Esophagus muscularis mucosa (tissue), 4 donors: ENCODE results near the gene SLC38A10. TPM values are rescaled to one million over a fixed set of nuclear protein-coding genes. Genes with fewer than 3 reads are reported as not detected.

ENCODE experiments used
- DNase-seq: peaks from one replicate; pipeline ENCODE4 v3.0.0-alpha.2; 2017; ENCODE audit errors: extremely low spot score
- H3K27ac ChIP-seq, 4 donors: fragments of 200-600 bp; sonication (generic); replicated peaks in 1 of 4; 1 replicate in 3 of 4; 2 replicates in 1 of 4; pipeline ENCODE4 v1.5.1; 2016 to 2019; ENCODE audit warnings: mild to moderate bottlenecking in 1 of 4
- H3K27me3 ChIP-seq, 4 donors: fragments of 200-600 bp; sonication (generic); one replicate each; pipeline versions ENCODE4 v1.5.1 to v1.6.0; 2016 to 2019
- H3K36me3 ChIP-seq, 4 donors: fragments of 200-600 bp; sonication (generic); one replicate each; pipeline ENCODE4 v1.5.1; 2016 to 2019
- H3K4me1 ChIP-seq, 4 donors: fragments of 200-600 bp; sonication (generic); one replicate each; pipeline ENCODE4 v1.5.1; 2016 to 2019
- H3K4me3 ChIP-seq, 4 donors: fragments of 200-600 bp; sonication (generic); 1 replicate in 2 of 4; 2 replicates in 2 of 4; pipeline ENCODE4 v1.5.1; 2016 to 2019; ENCODE audit warnings: mild to moderate bottlenecking in 4 of 4, moderate library complexity in 1 of 4
- H3K9me3 ChIP-seq, 4 donors: fragments of 200-600 bp; sonication (generic); 1 replicate in 3 of 4; 2 replicates in 1 of 4; pipeline ENCODE4 v1.5.1; 2016 to 2019
- EP300 ChIP-seq: sonication (generic); formaldehyde crosslinking; IDR thresholded peaks from one replicate; pipeline ENCODE4 v1.6.1; 2017; ENCODE audit warnings: antibody characterized with exemption
- POLR2A ChIP-seq: fragments of 450-650 bp; IDR thresholded peaks from one replicate; pipeline ENCODE4 v1.6.1; 2017; ENCODE audit warnings: antibody characterized with exemption, moderate library complexity, mild to moderate bottlenecking, low read depth
- POLR2AphosphoS5 ChIP-seq, 2 donors: sonication (generic); formaldehyde crosslinking; IDR thresholded peaks; one replicate each; pipeline ENCODE4 v1.6.1; 2017; ENCODE audit warnings: antibody characterized with exemption in 2 of 2
- WGBS: methylation state at CpG from one replicate; pipeline ENCODE4 v1.1.5; 2018; 5-methylcytosine and 5-hydroxymethylcytosine counted together
- intact Hi-C: fragments of 100-400 bp; cut with DNase I; formaldehyde crosslinking; loops from one replicate; pipeline ENCODE4 v1.15.1; 2023
- total RNA-seq, 4 donors: library from RNA; depleted of rRNA; stranded (reverse); fragments of >200 nt; gene quantifications; one replicate each; pipeline versions ENCODE4 v1.1.0 to v1.2.1, GENCODE V29; 2016
- TF ChIP-seq, protein P1 (sequence below), 3 experiments: fragments of 200-600 bp in 2 of 3; fragments of 450-650 bp in 1 of 3; sonication (generic) in 2 of 3; IDR thresholded peaks; one replicate each; pipeline ENCODE4 v1.5.1; 2017 to 2019; ENCODE audit warnings: antibody characterized with exemption in 3 of 3, mild to moderate bottlenecking in 2 of 3, moderate library complexity in 1 of 3

The SLC38A10 gene
- total RNA-seq, 4 donors from 2014 or later, result 78.0 to 103 (median 93.4) TPM

DNA sequence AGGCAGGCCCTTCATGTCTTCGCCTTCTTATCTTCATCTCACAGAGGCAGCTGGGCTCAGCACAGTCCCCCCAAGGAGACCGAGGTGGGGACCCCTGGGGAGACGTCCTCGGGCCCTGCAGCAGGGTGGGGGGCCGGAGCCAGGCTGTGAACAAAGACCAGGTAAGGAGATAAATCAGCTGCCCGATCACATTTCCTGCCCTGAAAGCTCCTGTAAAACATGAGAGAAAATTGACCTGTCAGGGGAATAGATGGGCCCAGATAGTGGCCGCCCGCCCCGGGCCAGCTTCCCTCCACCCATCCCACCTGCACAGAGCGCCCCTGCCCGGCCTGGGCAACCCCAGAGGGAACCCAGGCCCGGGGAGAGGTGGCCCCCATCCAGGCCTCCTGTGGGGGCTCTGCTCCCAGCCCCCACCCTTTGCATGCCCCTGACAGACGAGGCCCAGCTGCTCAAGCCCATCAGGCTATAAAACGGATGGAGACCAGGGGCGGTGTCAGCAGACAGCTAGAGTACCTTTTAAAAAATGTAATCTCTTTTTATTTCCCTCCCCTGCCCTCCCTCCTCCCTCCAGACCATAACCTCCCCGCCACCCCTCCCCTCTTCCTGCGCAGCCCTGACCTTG is 18.8 kb upstream of the SLC38A10 start:
- 93% methylated on average over 11 of the region's 17 CpGs for WGBS
- no peaks in the 10 kb centered on the region for H3K9me3 ChIP-seq
- TF ChIP-seq POLR2A (no peak), POLR2AphosphoS5 (IDR thresholded peaks at IDR 0.05) (no peak), EP300 (no peak)
- TF ChIP-seq, protein P1, sequence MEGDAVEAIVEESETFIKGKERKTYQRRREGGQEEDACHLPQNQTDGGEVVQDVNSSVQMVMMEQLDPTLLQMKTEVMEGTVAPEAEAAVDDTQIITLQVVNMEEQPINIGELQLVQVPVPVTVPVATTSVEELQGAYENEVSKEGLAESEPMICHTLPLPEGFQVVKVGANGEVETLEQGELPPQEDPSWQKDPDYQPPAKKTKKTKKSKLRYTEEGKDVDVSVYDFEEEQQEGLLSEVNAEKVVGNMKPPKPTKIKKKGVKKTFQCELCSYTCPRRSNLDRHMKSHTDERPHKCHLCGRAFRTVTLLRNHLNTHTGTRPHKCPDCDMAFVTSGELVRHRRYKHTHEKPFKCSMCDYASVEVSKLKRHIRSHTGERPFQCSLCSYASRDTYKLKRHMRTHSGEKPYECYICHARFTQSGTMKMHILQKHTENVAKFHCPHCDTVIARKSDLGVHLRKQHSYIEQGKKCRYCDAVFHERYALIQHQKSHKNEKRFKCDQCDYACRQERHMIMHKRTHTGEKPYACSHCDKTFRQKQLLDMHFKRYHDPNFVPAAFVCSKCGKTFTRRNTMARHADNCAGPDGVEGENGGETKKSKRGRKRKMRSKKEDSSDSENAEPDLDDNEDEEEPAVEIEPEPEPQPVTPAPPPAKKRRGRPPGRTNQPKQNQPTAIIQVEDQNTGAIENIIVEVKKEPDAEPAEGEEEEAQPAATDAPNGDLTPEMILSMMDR (IDR thresholded peaks at IDR 0.05), result no peak
- intact Hi-C loops, result no loop called here
- no peak overlapping the region for H3K27ac ChIP-seq
- DNase-seq, result no peak
- no peaks in the 10 kb centered on the region for H3K36me3 ChIP-seq
- H3K4me3 ChIP-seq, result no peak overlapping the region
- H3K27me3 ChIP-seq, result no peaks in the 10 kb centered on the region
- H3K4me1 ChIP-seq, result peaks cover 13 to 19% (median 17%) of the 10 kb centered on the region in 4 donors

DNA sequence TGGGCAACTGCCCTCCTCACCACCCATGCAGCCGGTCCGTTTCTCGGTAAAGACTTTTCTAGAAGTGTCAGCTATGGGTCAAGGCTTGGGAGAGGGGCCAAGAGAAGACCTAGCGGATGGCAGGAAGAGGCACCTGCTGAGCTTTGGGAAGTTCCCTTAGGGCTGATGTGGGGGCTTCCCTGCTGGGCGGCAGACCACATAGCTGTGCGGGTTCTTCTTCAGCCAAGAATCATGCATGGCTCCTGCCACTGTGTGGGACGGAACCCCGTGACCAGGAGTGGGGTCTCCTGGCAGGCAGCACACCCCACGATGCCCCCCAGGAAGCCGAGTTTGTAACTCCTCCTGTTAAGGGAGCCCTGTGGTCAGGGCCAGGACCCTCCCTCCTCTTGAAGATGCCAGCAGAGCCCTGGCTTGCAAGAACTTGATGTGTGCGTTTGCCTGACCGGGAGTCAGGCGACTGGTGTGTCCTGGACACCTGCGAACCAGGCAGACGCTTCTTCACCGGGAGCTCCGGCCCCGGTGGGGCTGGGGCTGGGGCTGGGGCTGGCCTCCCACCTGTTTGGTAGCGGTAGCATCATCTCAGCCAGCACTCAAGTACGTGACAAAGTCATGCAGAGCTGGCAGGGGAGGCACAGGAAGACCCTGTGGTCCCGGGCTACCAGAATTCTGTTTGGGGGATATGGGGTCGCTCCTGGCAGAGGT is 17.7 kb upstream of the SLC38A10 start:
- DNase-seq, result no peak
- TF ChIP-seq POLR2A (no peak), POLR2AphosphoS5 (IDR thresholded peaks at IDR 0.05) (no peak), EP300 (no peak)
- TF ChIP-seq, protein P1 (IDR thresholded peaks at IDR 0.05), result no peak
- Histone ChIP-seq H3K9me3 (no peaks in the 10 kb centered on the region), H3K27me3 (no peaks in the 10 kb centered on the region), H3K4me1 (peaks cover 22 to 29% (median 26%) of the 10 kb centered on the region in 4 donors), H3K27ac (no peak overlapping the region), H3K4me3 (no peak overlapping the region), H3K36me3 (no peaks in the 10 kb centered on the region)
- 94% methylated on average over 14 of the region's 22 CpGs for WGBS
- intact Hi-C loops, result no loop called here

DNA sequence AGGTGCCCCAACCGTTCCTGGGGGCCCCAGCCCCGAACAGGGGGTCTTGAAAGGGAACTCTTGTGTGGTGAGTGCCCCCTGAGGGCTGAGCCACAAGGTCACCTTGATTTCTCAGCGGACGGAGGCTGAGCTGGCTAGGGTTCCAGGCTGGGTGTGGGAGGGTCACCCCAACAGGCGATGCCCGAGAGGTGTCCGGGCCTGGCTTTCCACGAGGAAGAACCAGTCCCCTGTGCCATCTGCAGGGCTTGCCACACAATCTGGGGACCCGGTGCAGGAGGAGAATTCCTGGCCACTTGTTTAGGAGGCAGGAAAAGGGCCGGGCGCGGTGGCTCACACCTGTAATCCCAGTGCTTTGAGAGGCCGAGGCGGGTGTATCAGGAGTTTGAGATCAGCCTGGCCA is 16.8 kb upstream of the SLC38A10 start:
- Histone ChIP-seq H3K4me1 (peaks cover 22 to 29% (median 26%) of the 10 kb centered on the region in 4 donors), H3K36me3 (no peaks in the 10 kb centered on the region), H3K27ac (no peak overlapping the region), H3K4me3 (no peak overlapping the region), H3K9me3 (no peaks in the 10 kb centered on the region), H3K27me3 (no peaks in the 10 kb centered on the region)
- WGBS, result 98% methylated on average over 12 of the region's 14 CpGs
- TF ChIP-seq POLR2AphosphoS5 (IDR thresholded peaks at IDR 0.05) (no peak), POLR2A (no peak), EP300 (no peak)
- TF ChIP-seq, protein P1 (IDR thresholded peaks at IDR 0.05), result no peak
- no peak for DNase-seq
- intact Hi-C loops, result no loop called here

DNA sequence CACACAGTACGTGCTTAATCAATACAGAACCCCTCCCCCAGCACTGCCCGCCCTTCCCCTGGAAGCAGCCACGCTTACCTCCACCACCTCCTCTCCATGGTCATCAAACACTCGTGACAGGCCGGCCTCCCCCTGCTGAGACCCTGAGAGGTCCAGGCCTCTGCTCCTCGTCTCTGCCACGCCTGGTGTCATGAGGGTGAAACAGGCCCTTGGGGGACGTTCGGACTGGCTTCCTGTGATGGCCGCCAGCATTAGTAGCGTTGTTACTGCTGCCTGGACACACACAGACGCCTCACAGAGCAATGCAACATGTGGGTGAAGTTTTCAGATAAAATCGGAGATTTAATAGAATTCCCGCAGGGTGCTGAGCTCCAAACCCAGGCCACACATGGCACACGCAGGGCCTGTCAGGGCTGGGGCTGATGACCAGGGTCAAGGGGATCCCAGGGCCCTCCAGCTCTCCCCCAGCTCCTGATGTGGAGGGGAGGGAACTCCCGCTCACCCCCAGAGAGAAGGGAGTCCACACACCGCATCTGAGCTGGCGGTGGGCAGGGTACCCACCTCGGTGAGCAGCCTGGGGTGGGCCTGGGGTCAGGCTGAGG is 15.9 kb upstream of the SLC38A10 start:
- intact Hi-C loops, result no loop called here
- Histone ChIP-seq H3K27ac (no peak overlapping the region), H3K27me3 (no peaks in the 10 kb centered on the region), H3K36me3 (no peaks in the 10 kb centered on the region), H3K4me1 (peaks cover 22 to 29% (median 26%) of the 10 kb centered on the region in 4 donors), H3K9me3 (no peaks in the 10 kb centered on the region), H3K4me3 (no peak overlapping the region)
- no peak for DNase-seq
- no peak for TF ChIP-seq EP300
- WGBS, result 89% methylated on average over 11 of the region's 19 CpGs
